GM21381 (cell line): ENCODE measurements around the gene MOCS1.

Source experiments
- ATAC-seq: cut with Tn5 transposase; IDR thresholded peaks from one replicate; pipeline ENCODE4 v1.9.1; 2021; ENCODE audit warnings: mild to moderate bottlenecking, moderate library complexity; ENCODE audit not compliant: unreplicated experiment

The MOCS1 gene

GRCh38 chr6:39904946-39905639 lies 29.2 kb downstream of the MOCS1 start:
- ATAC-seq: no peak

DNA sequence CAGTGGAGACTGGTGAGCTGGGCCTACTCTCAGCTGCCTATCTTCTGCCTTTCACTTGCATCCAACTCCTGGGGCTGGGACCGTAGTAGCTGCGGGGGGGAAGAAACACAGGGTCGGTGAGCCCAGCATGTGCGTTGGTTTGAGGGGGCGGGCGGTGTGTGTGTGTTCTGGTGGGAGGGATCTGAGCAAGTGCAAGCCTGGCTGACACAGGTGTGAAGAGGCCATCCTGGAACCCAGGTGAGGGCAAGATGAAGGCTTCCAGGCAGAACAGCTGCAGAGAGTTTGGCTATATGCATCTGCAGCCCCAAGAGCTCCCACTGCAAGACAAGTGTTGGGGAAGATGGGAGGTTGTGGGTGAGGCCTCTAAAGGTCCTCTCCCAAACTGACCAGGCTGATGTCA lies 30.6 kb downstream of the MOCS1 start:
- ATAC-seq: no peak

GRCh38 chr6:39902786-39903465 lies 31.3 kb downstream of the MOCS1 start:
- no peak for ATAC-seq

- no peak for ATAC-seq
Observed at GRCh38 chr6:39902136-39902535, 32.1 kb downstream of the MOCS1 start.

DNA sequence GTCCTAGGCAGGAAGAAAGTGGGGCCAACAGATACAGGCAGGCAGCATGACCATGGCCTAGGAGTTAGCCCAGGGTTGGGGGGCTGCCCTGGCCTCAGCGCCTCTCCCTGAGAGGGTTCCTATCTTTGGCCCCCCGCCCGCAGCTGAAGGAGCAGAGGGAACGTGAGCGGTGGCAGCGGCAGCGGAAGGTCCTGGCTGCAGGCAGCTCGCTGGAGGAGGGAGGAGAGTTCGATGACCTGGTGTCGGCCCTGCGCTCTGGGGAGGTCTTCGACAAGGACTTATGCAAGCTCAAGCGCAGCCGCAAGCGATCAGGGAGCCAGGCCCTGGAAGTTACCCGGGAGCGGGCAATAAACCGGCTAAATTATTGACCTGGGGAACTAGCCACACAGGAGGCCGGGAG lies 32.6 kb downstream of the MOCS1 start:
- no peak for ATAC-seq

- no peak for ATAC-seq
Observed at GRCh38 chr6:39901116-39901655, 33.1 kb downstream of the MOCS1 start.

- ATAC-seq: no peak
Observed at GRCh38 chr6:39899554-39900295, 34.5 kb downstream of the MOCS1 start.

GRCh38 chr6:39898625-39899024 lies 35.6 kb downstream of the MOCS1 start:
- no peak for ATAC-seq

DNA sequence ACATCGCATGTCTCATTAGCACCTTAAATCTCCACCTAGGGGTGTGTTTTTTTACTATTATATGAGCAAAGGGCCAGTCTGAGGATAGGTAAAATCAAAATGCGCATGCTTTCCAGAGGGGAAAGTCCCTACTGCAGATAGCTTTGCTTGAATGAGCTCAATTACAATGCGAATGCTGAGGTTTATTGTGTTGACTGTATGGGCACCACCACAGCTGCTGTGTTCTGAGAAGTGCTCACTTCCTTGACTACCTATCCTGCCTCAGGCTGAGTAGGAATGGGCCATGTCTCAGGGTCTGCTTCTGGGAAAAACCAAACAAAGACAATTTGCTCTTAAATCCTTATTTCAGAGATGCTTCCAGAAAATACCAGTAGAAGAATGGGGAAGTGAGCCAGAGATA lies 36.6 kb downstream of the MOCS1 start:
- no peak for ATAC-seq

- no peak for ATAC-seq
Observed at GRCh38 chr6:39896701-39897100, 37.6 kb downstream of the MOCS1 start.

GRCh38 chr6:39893286-39893685 lies 41.0 kb downstream of the MOCS1 start:
- no peak for ATAC-seq

- no peak for ATAC-seq
Observed at GRCh38 chr6:39892490-39893129, 41.7 kb downstream of the MOCS1 start.

- ATAC-seq: no peak
Observed at GRCh38 chr6:39891976-39892375, 42.3 kb downstream of the MOCS1 start.

- ATAC-seq: no peak
Observed at GRCh38 chr6:39891353-39891752, 42.9 kb downstream of the MOCS1 start.

DNA sequence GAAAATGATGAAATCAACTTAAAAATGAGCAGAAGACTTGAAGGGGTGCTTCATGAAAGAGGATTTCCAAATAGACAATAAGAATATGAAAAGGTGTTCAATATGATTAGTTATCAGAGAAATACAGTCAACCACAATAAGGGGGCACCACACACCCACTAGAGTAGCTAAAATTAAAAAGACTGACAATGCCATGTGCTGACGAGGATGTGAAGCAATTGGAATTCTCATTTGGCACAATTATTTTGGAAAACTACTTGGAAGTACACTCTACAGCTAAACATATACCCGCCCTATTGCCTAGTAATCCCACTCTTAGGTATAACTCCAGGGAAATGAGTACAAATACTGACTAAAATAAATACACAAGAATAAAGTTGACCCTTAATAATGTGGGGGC lies 45.0 kb downstream of the MOCS1 start:
- no peak for ATAC-seq

DNA sequence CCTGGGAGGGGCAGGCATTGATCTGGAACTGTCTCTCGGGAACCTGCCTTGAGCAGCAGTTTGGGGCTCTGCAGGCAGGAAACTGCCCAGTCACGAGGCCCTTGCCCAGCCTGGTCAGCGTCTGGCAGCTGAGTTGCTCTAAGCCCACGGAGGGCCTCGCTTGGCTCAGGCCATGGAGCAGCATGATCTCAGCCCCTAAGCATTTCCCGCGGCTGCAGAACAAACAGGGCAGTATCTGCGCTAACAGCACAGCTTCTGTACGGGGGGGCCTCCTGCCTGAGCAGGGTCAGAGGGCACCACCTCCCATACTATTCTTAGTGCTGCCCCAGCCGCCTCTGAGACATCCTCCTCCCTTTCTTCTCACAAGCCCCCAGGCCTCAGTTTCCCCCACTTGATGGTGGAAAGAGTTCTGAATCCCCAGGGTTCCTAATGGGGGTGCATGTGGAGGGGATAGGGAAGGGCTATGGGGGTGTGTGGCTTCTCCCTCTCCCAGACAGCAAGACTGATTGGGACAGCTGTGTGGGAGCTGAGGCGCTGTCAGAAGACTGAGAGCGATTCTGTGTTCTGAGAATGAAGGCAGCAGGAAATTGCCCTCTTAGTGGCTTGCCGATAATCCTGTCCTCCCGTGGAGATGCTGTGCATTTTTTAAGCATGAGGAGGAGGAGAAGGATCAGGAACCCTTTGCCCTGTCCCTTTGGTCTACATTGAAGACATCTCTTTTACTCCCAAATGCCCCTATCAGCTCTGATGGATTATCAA lies 46.4 kb downstream of the MOCS1 start:
- no peak for ATAC-seq

- ATAC-seq: no peak
Observed at GRCh38 chr6:39886871-39887270, 47.4 kb downstream of the MOCS1 start.

DNA sequence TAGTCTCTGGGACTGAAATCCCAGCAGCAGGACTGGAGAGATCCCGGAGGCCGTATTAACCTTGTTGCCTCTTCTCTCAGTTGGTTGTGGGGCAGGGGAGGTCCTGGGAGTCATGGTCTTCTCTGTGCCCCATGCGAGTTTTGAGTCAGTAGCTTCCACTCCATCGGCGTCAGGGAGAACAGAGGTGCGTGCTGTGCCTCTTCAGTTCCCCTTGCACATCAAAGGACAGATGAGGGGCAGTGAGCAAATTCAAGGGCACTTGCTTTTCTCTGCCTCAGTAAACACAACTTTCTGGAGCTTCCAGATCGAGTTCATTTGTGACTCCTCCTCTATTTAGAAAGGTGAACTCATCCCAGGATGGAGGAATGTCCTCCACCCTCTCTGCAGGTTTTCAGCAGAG lies 48.6 kb downstream of the MOCS1 start:
- ATAC-seq: no peak

DNA sequence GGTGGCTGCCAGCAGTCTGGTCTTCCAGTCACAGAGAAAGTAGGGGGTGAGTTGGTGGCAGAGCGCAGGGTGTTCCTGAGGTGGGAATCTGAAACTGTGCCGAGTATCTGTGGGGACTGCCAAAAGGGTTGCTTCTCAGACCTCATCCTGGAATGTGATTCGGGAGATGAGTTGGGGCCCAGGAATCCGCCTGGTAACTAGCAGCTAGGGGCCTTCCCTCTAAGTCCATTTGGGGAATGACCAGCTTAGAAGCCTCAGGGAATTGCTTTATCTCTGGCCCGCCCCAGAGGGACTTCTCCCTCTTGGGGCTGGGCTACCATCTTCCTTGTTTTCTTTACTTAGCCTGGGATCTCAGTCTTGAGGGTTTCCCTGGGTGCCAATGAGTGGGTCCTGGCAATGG lies 49.6 kb downstream of the MOCS1 start:
- no peak for ATAC-seq

DNA sequence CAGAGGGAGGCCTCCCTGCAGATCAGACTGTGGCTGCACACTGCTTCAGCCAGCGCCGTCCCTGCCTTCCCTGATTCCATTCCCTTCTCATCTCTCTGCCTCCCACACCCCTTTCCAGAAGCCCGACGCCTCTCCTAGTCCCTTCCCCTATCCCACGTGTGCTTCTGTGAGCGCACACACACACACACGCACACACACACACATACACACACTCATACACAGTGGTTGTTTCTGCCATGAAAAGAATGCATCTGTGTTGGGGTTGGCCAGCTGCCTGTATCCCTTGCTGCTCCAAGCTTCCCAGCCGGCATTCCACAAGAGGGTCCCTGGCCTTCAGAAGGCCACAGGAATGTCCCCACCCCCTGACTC lies 51.7 kb downstream of the MOCS1 start:
- ATAC-seq: no peak
